WTC11 (cell line): Measurements from ENCODE around the gene JAKMIP1. TPM values are rescaled to one million over a fixed set of nuclear protein-coding genes. Genes with fewer than 3 reads are reported as not detected.
A peak's percentile ranks its signal among the peaks of the same experiment; 100 is the strongest.

Experiments
- ATAC-seq: fragments of 200-7000 bp; cut with Tn5 transposase; 2 replicates; pipeline ENCODE4 v1.10.0; 2021; ENCODE audit warnings: mild to moderate bottlenecking, moderate library complexity
- CTCF ChIA-PET: fragments of 300-600 bp; sonication (Branson Sonifier 250); formaldehyde crosslinking; loops from one replicate; lab custom pipeline; 2021; ENCODE audit warnings: antibody characterized with exemption; lab: Charles Lee
- POLR2A ChIA-PET: fragments of 350-600 bp; sonication (Branson Sonifier 250); formaldehyde crosslinking; loops from one replicate; lab custom pipeline; 2021; ENCODE audit warnings: antibody characterized with exemption; lab: Charles Lee
- DNase-seq: peaks from one replicate; pipeline ENCODE4 v3.0.0; 2021; ENCODE audit warnings: low spot score
- H3K27ac Mint-ChIP-seq: 2 replicates; pipeline ENCODE4 v1.8.0; 2021; ENCODE audit warnings: mixed read lengths
- H3K27me3 Mint-ChIP-seq: 2 replicates; pipeline ENCODE4 v1.8.0; 2021; ENCODE audit warnings: low read depth, mild to moderate bottlenecking, moderate library complexity, mixed read lengths
- H3K36me3 Mint-ChIP-seq: 2 replicates; pipeline ENCODE4 v1.8.0; 2021; ENCODE audit warnings: mixed read lengths
- H3K4me1 Mint-ChIP-seq: 2 replicates; pipeline ENCODE4 v1.8.0; 2022; ENCODE audit warnings: mixed read lengths
- H3K4me3 Mint-ChIP-seq: 2 replicates; pipeline ENCODE4 v1.8.0; 2021; ENCODE audit warnings: mild to moderate bottlenecking, moderate library complexity, mixed read lengths
- H3K9me3 Mint-ChIP-seq: 2 replicates; pipeline ENCODE4 v1.8.0; 2021; ENCODE audit warnings: mixed read lengths
- CREB1 ChIP-seq: sonication (generic); formaldehyde crosslinking; IDR thresholded peaks from 2 replicates; pipeline ENCODE4 v1.8.0; 2023; ENCODE audit warnings: mild to moderate bottlenecking, missing genetic modification reagents
- E2F1 ChIP-seq: sonication (generic); formaldehyde crosslinking; IDR thresholded peaks from 2 replicates; pipeline ENCODE4 v1.8.0; 2022; ENCODE audit warnings: mild to moderate bottlenecking, missing genetic modification reagents
- E2F5 ChIP-seq: sonication (generic); formaldehyde crosslinking; IDR thresholded peaks from 2 replicates; pipeline ENCODE4 v1.8.1; 2022; ENCODE audit warnings: mild to moderate bottlenecking, moderate library complexity, missing genetic modification reagents
- FOXJ3 ChIP-seq: sonication (generic); formaldehyde crosslinking; IDR thresholded peaks from 2 replicates; pipeline ENCODE4 v1.9.0; 2021; ENCODE audit warnings: missing genetic modification reagents, mild to moderate bottlenecking, borderline replicate concordance
- GTF2I ChIP-seq: fragments of 250-450 bp; sonication (Bioruptor Pico); conservative IDR thresholded peaks from 2 replicates; pipeline ENCODE4 v1.4.0; 2021; ENCODE audit warnings: mild to moderate bottlenecking
- MYBL2 ChIP-seq: sonication (generic); formaldehyde crosslinking; IDR thresholded peaks from 2 replicates; pipeline ENCODE4 v1.8.1; 2023; ENCODE audit warnings: mild to moderate bottlenecking, moderate library complexity, missing genetic modification reagents
- NR2C2 ChIP-seq: sonication (generic); formaldehyde crosslinking; IDR thresholded peaks from 2 replicates; pipeline ENCODE4 v1.8.0; 2022; ENCODE audit warnings: mild to moderate bottlenecking, missing genetic modification reagents
- OVOL2 ChIP-seq: fragments of 250-450 bp; sonication (Bioruptor Pico); IDR thresholded peaks from 2 replicates; pipeline ENCODE4 v1.9.0; 2021; ENCODE audit warnings: mild to moderate bottlenecking, borderline replicate concordance
- PRRX2 ChIP-seq: fragments of 250-450 bp; sonication (Bioruptor Pico); IDR thresholded peaks from 2 replicates; pipeline ENCODE4 v1.8.0; 2021; ENCODE audit warnings: mild to moderate bottlenecking
- TCF7 ChIP-seq: sonication (generic); formaldehyde crosslinking; IDR thresholded peaks from 2 replicates; pipeline ENCODE4 v1.8.0; 2022; ENCODE audit warnings: mild to moderate bottlenecking, low read depth, missing genetic modification reagents, moderate library complexity
- ZNF219 ChIP-seq: sonication (generic); formaldehyde crosslinking; IDR thresholded peaks from 2 replicates; pipeline ENCODE4 v1.8.0; 2023; ENCODE audit warnings: missing genetic modification reagents, mild to moderate bottlenecking, borderline replicate concordance
- ZNF317 ChIP-seq: sonication (generic); formaldehyde crosslinking; IDR thresholded peaks from 2 replicates; pipeline ENCODE4 v1.8.1; 2023; ENCODE audit warnings: low read depth, mild to moderate bottlenecking, moderate library complexity, missing genetic modification reagents, borderline replicate concordance
- ZNF425 ChIP-seq: fragments of 250-450 bp; sonication (Bioruptor Pico); conservative IDR thresholded peaks from 2 replicates; pipeline ENCODE4 v1.9.0; 2021; ENCODE audit warnings: mild to moderate bottlenecking
- total RNA-seq: library from RNA; stranded (reverse); gene quantifications from 3 replicates; pipeline ENCODE4 v1.2.3, GENCODE V29; 2021
- TF ChIP-seq, protein P1 (sequence below): sonication (generic); formaldehyde crosslinking; IDR thresholded peaks from 2 replicates; pipeline ENCODE4 v1.8.0; 2022; ENCODE audit warnings: mild to moderate bottlenecking, missing genetic modification reagents
- TF ChIP-seq, protein P2 (sequence below): sonication (generic); formaldehyde crosslinking; IDR thresholded peaks from 2 replicates; pipeline ENCODE4 v1.8.1; 2022; ENCODE audit warnings: missing genetic modification reagents, borderline replicate concordance
- TF ChIP-seq, protein P3 (sequence below): sonication (generic); formaldehyde crosslinking; IDR thresholded peaks from 2 replicates; pipeline ENCODE4 v1.8.1; 2023; ENCODE audit warnings: mild to moderate bottlenecking, missing genetic modification reagents
- TF ChIP-seq, protein P4 (sequence below): sonication (generic); formaldehyde crosslinking; conservative IDR thresholded peaks from 2 replicates; pipeline ENCODE4 v1.8.1; 2022; ENCODE audit warnings: mild to moderate bottlenecking, missing genetic modification reagents
- TF ChIP-seq, protein P5 (sequence below): sonication (generic); formaldehyde crosslinking; IDR thresholded peaks from 2 replicates; pipeline ENCODE4 v1.8.1; 2022; ENCODE audit warnings: low read depth, missing genetic modification reagents, borderline replicate concordance

The JAKMIP1 gene
- total RNA-seq, 1 experiment from 2014 or later: 4.0 TPM

DNA sequence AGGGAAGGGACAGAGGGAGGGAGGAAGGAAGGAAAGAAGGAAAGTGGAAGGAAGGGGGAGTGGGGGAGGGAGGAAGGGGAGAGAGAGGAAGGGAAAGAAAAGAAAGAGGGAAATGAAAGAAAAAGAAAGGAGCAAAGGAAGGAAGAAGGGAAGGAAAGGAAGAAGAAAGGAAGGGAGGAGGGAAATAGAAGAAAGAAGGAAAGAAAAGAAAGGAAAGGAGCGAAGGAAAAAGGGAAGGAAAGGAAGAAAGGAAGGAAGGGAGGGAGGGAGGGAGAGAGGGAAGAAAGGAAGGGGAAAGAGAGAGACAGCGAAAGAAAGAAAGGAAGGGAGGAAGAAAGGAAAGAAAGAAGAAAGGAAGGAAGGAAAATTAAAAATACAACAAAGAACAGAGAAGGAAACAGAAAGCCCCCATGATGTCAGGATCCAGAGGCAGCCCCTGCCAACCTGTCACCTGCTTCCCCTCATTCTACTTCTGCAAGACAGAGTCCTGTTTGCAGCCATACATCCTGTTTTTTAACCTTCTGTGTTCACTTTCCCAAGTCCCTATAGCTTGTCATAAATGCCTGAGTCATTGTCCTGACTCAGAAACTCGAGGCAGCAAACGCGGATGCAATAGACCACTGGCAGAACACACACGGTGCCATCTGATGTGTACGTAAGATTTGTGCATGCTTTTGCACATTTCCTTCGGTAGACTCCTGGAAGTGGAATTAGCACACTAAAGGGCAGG lies 105.2 kb downstream of the JAKMIP1 start:
- H3K27me3 Mint-ChIP-seq: peaks cover 16% of the 10 kb centered on the region
- TF ChIP-seq, protein P1, sequence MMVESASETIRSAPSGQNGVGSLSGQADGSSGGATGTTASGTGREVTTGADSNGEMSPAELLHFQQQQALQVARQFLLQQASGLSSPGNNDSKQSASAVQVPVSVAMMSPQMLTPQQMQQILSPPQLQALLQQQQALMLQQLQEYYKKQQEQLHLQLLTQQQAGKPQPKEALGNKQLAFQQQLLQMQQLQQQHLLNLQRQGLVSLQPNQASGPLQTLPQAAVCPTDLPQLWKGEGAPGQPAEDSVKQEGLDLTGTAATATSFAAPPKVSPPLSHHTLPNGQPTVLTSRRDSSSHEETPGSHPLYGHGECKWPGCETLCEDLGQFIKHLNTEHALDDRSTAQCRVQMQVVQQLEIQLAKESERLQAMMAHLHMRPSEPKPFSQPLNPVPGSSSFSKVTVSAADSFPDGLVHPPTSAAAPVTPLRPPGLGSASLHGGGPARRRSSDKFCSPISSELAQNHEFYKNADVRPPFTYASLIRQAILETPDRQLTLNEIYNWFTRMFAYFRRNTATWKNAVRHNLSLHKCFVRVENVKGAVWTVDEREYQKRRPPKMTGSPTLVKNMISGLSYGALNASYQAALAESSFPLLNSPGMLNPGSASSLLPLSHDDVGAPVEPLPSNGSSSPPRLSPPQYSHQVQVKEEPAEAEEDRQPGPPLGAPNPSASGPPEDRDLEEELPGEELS (CRISPR knock-in tag): no peak
- TF ChIP-seq, protein P2, sequence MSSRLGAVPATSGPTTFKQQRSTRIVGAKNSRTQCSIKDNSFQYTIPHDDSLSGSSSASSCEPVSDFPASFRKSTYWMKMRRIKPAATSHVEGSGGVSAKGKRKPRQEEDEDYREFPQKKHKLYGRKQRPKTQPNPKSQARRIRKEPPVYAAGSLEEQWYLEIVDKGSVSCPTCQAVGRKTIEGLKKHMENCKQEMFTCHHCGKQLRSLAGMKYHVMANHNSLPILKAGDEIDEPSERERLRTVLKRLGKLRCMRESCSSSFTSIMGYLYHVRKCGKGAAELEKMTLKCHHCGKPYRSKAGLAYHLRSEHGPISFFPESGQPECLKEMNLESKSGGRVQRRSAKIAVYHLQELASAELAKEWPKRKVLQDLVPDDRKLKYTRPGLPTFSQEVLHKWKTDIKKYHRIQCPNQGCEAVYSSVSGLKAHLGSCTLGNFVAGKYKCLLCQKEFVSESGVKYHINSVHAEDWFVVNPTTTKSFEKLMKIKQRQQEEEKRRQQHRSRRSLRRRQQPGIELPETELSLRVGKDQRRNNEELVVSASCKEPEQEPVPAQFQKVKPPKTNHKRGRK (CRISPR knock-in tag): peak; percentile 45; the same call in 1 of the 2 replicates
- TF ChIP-seq, all 79 proteins: peak for 1
- no peak overlapping the region for H3K27ac Mint-ChIP-seq
- no peak overlapping the region for H3K4me3 Mint-ChIP-seq
- CTCF ChIA-PET: interaction anchor here (1.5 kb wide), 1 partner anchor 97 kb away, joined by 4 read pairs; no protein-coding TSS in a partner anchor
- DNase-seq: no peak
- H3K4me1 Mint-ChIP-seq: peaks cover 26% of the 10 kb centered on the region
- no peaks in the 10 kb centered on the region for H3K36me3 Mint-ChIP-seq
- no peaks in the 10 kb centered on the region for H3K9me3 Mint-ChIP-seq
- POLR2A ChIA-PET: no interaction called here
- no peak for ATAC-seq

GRCh38 chr4:6093671-6094070 lies 106.7 kb downstream of the JAKMIP1 start:
- TF ChIP-seq CREB1 (CRISPR knock-in tag) (no peak), E2F5 (no peak)
- DNase-seq (no peak), ATAC-seq (no peak)
- ChIA-PET CTCF (interaction anchor here (1.5 to 1.6 kb wide), 2 partner anchors 17 to 95 kb away, joined by 4 read pairs; no protein-coding TSS in a partner anchor), POLR2A (no interaction called here)
- peaks cover 26% of the 10 kb centered on the region for H3K4me1 Mint-ChIP-seq
- H3K36me3 Mint-ChIP-seq: no peaks in the 10 kb centered on the region
- H3K27me3 Mint-ChIP-seq: peaks cover 32% of the 10 kb centered on the region
- no peak overlapping the region for H3K27ac Mint-ChIP-seq
- H3K4me3 Mint-ChIP-seq: no peak overlapping the region
- H3K9me3 Mint-ChIP-seq: no peaks in the 10 kb centered on the region

GRCh38 chr4:6092971-6093370 lies 107.4 kb downstream of the JAKMIP1 start:
- no peak overlapping the region for H3K27ac Mint-ChIP-seq
- ATAC-seq (no peak), DNase-seq (no peak)
- H3K9me3 Mint-ChIP-seq: no peaks in the 10 kb centered on the region
- H3K36me3 Mint-ChIP-seq: no peaks in the 10 kb centered on the region
- H3K4me3 Mint-ChIP-seq: no peak overlapping the region
- peaks cover 31% of the 10 kb centered on the region for H3K4me1 Mint-ChIP-seq
- H3K27me3 Mint-ChIP-seq: peaks cover 39% of the 10 kb centered on the region
- CTCF ChIA-PET: interaction anchor here (1.6 kb wide), 1 partner anchor 18 kb away, joined by 4 read pairs; no protein-coding TSS in a partner anchor
- POLR2A ChIA-PET: no interaction called here
- TF ChIP-seq OVOL2: no peak
- TF ChIP-seq, protein P3, sequence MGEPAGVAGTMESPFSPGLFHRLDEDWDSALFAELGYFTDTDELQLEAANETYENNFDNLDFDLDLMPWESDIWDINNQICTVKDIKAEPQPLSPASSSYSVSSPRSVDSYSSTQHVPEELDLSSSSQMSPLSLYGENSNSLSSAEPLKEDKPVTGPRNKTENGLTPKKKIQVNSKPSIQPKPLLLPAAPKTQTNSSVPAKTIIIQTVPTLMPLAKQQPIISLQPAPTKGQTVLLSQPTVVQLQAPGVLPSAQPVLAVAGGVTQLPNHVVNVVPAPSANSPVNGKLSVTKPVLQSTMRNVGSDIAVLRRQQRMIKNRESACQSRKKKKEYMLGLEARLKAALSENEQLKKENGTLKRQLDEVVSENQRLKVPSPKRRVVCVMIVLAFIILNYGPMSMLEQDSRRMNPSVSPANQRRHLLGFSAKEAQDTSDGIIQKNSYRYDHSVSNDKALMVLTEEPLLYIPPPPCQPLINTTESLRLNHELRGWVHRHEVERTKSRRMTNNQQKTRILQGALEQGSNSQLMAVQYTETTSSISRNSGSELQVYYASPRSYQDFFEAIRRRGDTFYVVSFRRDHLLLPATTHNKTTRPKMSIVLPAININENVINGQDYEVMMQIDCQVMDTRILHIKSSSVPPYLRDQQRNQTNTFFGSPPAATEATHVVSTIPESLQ (CRISPR knock-in tag): no peak
- no peak for TF ChIP-seq FOXJ3
- TF ChIP-seq GTF2I (CRISPR knock-in tag): no peak
- no peak for TF ChIP-seq TCF7 (CRISPR knock-in tag)
- TF ChIP-seq ZNF219 (CRISPR knock-in tag): no peak
- TF ChIP-seq ZNF317 (CRISPR knock-in tag): no peak
- TF ChIP-seq PRRX2 (CRISPR knock-in tag): no peak
- TF ChIP-seq MYBL2: no peak
- TF ChIP-seq, protein P4, sequence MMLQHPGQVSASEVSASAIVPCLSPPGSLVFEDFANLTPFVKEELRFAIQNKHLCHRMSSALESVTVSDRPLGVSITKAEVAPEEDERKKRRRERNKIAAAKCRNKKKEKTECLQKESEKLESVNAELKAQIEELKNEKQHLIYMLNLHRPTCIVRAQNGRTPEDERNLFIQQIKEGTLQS: no peak
- no peak for TF ChIP-seq ZNF425
- no peak for TF ChIP-seq E2F1
- TF ChIP-seq, protein P5, sequence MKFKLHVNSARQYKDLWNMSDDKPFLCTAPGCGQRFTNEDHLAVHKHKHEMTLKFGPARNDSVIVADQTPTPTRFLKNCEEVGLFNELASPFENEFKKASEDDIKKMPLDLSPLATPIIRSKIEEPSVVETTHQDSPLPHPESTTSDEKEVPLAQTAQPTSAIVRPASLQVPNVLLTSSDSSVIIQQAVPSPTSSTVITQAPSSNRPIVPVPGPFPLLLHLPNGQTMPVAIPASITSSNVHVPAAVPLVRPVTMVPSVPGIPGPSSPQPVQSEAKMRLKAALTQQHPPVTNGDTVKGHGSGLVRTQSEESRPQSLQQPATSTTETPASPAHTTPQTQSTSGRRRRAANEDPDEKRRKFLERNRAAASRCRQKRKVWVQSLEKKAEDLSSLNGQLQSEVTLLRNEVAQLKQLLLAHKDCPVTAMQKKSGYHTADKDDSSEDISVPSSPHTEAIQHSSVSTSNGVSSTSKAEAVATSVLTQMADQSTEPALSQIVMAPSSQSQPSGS (CRISPR knock-in tag): no peak
- TF ChIP-seq NR2C2 (CRISPR knock-in tag): no peak
- TF ChIP-seq, all 79 proteins: peak for 0
